Central memory CD4-positive, alpha-beta T cell (primary cell): Measurements from ENCODE around the gene SLC7A11.

ENCODE experiments used
- DNase-seq: peaks from one replicate; pipeline ENCODE4 v3.0.0; 2022
- total RNA-seq, 3 experiments: gene quantifications; one replicate each; lab custom pipeline; 2026; lab: John Stamatoyannopoulos, UW

SLC7A11 gene
- 0 to 22.3 (median 6.3) reads per million in 3 experiments for total RNA-seq

DNA sequence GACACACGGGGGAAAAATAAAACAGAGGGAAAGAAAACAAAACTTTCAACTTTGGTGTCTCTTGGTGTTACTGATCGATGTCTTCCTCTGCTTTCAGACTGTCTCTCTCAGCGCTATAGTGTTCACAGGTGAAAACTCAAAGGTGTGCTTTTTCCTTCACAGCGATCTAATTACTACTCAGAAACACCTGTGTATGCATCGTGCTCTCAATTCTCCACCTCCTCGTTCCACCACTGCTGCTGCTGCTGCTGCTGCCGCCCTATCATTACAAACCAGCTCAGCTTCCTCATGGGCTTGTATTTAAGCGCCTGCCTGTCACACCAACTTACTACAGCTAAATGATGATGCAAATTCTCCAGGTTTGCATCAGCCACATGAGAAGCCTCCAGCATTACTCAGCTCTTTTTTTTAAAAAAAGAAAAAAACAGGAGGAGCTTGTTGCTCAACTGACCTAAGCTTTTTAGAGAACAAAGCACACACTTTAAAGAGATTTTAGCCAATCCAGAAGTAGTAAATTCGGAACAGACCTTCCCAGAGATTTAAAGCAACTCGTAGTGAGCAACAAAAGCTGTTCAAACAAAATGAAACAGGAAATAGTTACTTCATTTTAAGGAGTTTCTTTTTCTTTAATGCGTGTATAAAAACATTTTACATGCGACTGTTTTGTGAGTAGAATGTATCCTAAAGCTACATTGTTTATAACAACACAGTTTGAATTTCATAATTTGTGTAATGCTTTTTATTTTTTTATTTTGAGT is at the start of gene SLC7A11:
TSS of gene SLC7A11 (minus strand) at position 274 of the 758 bp plus-strand sequence. CDS start 280 bp downstream, outside the sequence.
- DNase-seq = peak; percentile 23

DNA sequence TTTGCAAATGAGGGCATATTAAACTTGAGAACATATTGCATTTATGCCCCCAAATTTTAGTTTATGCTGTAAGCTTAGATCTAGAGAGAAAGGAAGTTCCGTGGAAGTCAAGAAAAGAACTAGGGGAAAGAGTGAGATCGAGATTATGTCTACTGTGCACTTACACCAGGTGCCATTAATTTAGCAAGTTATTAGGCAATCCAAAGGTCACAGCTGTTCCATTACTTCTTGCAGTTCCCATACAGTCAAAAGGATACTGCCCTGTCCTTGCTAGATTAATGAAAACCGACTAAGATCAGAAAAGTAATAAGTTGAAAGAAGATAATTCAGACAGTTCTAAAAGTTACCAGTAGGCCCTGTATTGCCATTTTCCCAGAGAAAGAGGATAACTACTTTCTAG is 49.3 kb upstream of the SLC7A11 start:
- DNase-seq = no peak

DNA sequence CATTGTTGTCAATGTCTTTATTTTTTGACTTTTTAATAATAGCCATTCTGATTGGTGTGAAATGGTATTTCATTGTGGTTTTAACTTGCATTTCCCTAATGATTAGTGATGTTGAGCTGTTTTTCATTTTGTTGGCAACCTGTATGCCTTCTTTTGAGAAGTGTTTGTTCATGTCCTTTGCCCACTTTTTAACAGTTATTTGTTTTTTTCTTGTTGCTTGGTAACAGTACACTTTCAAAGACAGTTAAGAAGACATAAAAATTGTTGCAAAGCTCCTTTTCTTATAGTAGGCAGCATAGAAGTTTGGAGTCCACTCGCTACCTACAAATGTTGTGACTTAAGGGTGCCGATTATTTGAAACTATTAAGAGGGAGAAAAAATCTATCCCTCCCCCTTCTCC is 48.7 kb upstream of the SLC7A11 start:
- no peak for DNase-seq

DNA sequence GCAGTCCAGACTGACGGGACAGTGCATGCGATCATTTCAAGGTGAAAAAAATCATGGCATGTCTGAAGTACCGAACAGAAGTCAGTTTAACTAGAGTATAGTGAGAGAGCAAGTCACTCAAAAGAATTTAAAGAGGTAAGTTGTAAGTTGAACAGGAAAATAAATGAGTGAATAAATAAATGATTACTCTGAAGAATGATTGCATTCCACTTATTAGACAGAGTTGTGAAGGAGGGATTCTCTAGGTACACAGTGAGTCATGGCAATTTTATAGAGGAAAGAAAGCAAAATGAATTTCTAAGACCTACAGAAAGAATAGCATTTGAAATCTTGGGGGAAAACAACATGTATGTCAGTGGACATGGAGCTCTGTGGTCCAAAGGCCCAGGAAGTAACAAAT is 37.1 kb upstream of the SLC7A11 start:
- no peak for DNase-seq

DNA sequence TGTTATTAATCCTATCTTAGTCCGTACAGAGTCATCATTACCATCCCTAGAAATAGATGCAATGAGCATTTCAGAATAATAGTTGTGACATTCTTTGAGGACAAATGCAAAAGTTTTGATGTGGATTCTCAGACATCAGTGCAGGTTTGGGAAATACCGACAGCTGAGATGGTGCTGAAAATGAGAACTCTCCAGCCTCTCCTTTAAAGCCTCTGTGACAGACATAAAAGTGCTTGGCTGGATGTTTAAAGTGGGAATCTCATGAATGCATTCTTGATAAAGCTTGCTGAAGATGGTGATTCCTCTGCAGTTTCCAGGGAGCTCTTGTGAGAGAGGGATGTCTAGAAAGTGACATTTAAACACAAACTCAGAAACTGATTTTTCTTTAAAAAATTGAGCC is 35.0 kb upstream of the SLC7A11 start:
- no peak for DNase-seq

DNA sequence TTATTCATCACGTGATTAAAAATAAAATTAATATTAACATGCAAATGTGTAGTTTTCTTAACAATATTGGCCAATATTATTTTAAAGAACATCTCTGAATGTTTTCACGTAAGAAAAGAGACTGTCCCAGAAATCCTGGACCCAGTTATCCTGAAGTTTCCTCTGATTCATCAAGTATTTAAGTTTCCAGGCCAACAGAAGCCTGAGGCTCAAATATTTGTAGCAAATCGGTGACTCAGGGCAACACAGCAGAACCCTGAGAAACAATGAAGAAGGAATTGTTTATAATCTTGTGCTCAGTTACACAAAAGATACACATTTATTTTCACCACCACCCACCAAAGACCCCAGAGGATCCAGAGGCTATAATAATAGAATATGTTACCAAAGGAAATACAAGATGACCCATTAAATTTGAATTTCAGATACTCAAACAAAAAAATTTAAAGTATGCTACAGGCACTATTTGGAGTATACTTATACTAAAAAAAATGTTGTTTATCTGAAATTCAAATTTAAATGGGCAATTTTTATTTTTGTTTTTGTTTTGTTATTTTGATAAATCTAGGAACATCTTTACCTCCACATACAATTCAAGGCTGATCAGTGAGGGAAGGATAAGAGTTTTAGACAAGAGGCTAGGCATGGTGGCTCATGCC is 33.9 kb upstream of the SLC7A11 start:
- no peak for DNase-seq

DNA sequence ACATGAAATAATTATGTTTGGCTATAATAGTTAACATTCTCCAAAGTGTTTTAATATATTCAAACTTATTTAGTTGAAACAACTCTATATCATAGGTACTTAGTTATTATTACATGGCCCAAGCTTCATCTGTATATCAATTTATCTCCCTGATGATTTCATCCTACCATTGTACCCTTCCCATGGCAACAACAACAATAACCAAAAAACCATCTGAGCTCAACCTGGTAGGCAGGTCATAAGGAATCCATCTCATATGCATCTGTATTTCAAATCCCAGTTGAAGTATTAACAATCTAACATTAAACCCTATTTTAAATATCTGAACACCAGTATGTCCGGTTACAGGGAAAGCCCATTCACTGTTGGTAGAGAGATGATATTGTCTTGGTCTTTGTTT is 33.1 kb upstream of the SLC7A11 start:
- DNase-seq = no peak

DNA sequence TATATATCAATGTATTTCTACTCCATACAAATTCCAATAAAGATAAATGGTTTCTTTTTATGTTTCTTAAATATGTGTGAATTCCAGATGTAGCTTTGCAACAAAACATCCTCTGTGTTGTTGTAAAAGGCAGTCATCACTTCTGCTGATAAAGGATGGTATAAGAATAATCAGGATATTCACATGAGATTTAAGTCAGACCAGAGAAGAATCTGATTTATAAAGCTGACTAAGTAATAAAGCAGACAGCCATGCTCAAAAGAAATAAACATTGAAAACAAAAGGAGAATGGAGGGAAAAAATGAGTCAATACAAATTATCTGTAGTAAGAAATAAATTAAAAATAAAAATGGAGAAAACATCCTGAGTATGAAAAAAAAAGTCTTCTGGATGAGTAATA is 27.0 kb upstream of the SLC7A11 start:
- no peak for DNase-seq

DNA sequence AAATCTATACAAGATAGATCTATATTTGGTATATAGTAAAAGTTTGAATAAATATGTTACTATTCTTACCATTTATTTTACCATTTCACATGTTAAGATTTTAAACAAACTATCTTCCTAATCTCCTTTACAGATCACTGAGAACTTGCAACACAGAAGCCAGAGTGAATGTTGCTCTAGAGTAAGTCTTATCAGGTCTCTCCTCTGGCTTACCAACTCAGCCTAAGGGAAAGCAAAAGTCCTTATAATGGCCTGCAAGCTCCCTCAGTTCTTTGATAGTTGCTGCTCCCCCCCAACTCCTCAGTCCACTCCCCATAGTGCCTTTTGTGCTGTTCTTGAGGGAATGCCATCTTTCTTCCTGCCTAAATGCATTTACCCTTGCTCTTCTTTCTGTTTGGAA is 25.7 kb upstream of the SLC7A11 start:
- no peak for DNase-seq

DNA sequence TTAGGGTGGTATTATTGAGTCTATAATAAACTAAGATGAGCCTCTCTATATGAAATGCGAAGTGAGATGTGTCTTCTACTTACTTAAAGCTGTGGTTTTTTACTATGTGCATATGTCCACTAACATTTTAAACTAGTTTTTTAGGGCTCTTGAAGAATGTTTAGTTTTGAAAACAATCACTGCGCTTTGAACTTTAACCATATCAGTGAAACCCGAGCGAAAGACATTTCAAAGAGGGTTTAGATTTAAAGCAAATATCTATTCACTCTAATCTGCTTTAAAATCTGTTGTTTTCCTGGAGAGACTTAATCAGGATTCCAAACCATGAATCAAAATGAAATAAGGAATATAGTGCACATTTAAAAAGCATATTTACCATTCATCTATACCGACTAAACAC is 24.8 kb upstream of the SLC7A11 start:
- DNase-seq = no peak

DNA sequence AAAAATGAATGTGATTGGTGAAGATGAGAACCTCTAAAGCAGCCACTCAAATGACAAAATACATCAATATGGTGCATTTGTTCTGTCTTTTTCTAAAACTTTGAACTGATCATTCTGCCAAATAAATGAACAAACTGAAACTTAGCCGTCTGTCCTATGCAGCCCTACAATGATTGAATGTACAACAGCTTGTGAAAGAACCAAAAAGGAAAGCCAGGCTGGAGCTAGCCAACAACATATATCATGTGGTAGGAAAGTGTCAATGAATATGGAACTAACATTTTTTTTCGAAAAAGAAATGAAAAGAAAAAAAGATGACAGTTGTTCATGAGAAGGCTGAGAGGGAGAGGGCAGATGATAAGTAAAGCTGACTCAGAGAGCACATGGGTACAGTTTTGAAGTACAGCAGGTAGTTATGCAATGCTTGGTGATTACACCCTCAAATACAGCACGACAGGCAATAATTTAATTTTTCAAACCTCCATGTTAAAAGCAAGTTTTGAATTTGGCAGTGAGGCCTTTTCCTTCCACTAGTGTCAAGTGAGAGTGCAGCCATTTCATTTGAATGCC is 21.2 kb upstream of the SLC7A11 start:
- no peak for DNase-seq

DNA sequence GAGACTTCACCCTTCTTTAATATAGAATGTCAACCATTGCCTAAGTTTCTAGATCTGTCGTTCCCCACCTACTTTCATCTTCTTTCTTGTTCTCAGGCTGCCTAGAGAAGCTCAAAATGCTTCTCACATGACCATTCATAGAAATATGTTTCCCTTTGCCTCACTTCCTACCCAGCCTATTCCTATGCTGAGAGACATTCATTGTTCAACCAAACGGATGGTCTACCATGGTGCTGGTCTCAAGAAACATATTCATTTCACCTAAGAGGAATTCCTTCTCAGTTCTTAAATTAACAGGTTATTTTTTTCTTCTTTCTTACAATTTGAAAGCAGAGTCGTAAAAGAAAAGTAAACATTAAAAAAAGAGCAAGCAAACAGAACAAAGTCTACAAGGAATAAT is 20.3 kb upstream of the SLC7A11 start:
- DNase-seq = no peak

DNA sequence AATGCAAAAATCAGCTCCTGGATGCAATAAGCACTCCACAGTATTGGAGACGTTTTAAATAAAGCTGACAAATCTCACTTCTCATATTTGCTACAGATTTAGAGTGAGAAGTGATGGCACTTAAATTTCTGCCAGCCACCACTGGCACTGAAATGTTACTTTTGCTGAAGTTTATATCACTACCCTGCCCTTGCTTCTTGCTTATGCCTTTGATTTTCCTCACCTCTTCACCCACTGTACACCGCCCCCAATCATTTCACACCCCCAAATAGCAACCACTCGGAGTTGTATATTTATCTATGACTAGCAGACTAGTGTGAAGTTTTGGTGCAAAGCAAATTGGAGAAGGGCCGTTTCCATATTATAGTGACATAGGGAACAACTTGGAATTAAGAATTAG is 19.9 kb upstream of the SLC7A11 start:
- DNase-seq = no peak

DNA sequence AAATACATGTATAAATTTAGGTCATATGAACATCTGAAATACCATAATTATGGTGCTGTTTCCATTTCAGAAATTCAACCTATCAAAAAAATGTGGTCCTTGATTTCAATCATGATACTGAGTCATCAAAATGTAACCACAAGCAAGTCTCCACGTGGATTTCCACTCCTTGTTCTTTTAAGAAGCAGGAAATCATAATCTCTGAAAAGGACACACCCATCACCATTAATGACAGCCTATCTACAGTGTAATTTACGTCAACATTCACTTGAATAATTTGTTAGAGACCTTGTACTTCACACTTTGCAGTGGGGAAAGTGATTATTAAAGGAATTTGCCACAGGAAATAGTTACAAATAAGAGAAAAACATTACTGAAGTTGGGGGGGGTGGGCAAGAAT is 17.7 kb upstream of the SLC7A11 start:
- no peak for DNase-seq

DNA sequence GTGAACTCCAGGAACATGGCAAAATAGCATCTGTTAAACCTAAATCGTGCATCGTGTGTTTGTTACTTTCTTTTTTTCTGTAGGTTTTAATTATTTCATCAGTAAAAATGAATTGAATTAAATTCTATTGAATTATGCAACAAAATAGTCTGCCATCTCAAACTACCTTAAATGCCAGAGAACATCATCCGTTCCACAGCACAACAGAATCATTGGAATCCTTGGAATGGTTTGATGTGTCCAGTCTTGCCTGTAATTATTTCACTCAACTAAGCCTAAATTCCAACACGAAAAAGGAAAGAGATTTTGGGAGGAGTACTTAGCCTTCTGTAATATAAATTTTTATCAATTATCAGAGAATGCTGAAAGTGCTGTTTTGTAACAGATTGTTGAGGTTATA is 17.1 kb upstream of the SLC7A11 start:
- DNase-seq = no peak

DNA sequence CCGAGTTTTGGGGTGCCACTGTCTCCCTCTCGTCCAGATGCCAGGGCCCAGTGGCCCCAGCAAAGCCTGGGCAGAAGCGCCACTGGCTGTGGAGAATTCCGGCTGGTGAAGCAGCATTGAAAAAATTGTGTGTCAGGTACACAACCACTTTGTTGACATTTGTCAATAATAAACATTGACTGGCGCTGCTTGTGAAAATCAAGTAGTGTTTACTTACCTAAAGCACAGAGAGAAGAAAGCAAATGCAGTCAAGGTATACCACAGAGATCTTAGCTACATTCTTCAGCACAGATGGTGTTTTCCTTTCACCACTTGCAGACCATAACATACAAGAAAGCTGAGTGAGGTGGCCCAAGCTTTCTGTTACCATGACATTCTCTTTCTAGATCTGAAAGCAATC is 14.5 kb upstream of the SLC7A11 start:
- DNase-seq = no peak

DNA sequence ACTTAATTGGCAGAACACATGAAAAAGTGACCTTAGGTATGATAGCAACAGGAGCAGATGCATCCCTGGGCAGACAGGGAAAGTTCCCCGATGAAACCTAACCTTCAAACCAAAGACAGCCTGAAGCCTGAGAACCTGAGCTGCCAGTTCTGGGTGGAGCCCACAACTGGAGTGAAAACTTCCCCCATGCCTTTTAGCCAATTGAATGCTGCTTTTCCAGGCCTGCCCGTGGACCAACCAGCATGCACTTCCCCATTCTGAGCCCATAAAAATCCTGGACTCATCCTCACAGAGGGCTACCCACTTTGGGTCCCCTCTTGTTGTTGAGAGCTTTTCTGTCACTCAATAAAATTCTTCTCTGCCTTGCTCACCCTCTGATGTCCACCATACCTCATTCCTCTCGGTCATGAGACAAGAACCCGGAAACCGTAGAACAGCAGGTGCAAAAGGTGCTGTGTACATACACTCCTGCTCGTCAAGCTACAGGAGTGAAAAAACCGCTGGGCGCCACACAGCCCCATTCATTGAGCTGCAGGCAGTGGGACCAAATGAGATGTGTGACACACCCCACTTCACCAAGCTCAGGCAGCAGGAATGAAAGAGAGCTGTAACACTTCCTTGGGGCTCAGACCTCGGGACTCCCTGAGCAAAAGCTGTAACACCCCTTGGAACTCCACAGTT is 13.9 kb upstream of the SLC7A11 start:
- DNase-seq = no peak

DNA sequence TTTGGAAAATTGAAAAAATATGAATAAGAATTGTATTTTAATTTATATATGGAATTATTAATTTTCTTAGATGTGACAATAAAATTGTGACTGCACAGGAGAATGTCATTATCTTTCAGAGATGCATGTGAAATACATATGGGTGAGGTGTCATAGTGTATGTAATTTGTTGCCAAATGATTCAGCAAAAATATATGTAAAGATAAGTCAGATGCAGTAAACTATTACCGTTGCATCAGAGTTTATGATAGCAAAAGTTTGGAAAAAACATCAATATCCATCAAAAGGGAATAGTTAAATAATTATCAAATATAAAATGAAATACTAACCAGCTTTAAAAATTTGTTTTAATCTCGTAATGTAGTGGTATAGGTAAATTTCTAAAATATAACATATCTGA is 10.4 kb upstream of the SLC7A11 start:
- no peak for DNase-seq

DNA sequence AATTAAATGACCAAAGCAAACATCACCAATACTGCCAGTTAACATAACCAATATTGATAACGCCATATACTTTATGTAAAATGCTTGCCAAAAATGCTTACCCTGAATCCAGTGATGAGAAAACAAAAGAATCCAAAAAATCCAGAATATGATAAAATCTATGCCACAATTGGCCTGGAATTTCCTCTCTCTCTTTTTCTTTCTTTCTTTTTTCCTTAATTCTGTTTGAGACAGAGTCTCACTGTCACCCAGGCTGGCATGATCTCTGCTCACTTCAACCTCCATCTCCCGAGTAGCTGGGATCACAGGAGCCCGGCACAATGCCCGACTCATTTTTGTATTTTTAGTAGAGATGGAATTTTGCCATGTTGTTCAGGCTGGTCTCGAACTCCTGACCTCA is 9.8 kb upstream of the SLC7A11 start:
- DNase-seq = no peak

DNA sequence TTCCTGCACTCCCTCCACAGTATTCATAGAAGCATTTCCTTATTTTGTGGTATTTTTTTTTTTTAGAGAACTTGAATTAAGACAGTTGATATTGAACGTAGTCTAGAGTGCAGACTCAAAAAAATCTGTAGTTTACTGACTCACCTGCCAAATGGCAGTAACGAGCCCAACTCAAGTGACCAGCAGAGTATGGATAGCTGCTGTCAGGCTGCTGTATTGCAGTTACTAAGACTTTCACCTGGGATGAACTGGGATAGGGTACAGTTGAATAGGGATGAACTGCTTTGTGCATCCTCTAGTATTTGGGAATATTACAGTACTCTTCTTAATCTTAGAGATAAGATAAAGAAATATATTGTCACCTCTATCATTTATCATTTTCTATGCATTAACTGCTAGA is 7.0 kb upstream of the SLC7A11 start:
- DNase-seq = no peak

DNA sequence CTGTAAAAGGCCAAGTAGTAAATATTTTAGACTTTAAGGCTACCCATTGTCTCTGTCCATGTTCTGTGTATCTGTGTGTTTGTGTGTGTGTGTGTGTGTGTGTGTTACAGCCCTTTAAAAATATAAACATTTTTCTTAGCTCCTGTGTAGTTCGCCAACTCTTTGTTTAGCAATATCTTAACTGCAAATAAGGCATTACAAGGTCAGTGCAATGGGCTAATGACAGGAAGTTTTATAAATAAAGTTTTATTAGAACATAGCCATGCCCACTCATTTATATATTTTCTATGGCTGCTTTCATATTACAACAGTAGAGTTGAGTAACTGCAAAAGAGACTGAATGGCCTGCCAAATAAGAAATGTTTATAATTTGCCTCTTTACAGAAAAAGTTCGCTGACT is 5.9 kb upstream of the SLC7A11 start:
- no peak for DNase-seq

DNA sequence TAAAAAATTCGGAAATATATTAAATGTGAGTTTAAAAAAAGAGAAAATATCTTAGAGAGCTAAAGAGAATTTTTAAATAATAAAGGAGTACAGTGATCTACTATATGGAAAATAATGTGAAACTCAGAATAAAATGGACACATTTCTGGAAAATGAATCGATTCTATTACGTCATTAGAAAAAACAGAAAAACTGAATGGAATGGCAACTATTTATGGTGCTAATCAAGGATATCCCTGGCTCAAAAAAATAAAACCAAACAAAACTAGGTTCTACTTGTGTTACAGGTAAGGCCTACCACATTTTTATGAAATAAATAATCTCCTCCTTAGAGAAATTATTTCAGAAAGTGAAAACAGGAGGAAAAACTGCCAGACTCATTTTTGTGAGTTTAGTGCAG is 5.5 kb upstream of the SLC7A11 start:
- DNase-seq = no peak

DNA sequence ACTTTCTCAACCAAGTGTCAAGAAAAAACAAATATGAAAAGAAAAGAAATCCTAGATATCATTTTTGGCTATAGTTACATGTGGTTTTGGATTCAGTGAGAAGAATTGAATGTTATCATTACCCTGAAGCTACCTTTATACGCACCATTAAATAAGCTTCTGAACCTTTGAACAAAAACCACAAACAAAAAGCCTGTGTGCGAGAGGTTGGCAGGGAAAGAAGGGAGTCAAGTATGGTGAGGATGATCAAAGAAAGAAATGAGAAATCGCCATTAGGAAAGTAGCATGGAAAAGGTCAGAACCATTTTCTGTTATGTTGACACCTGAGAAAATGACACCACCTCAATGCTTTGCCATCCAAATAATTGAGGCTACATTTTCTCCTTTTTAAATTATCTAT is 1.2 kb upstream of the SLC7A11 start:
- no peak for DNase-seq

DNA sequence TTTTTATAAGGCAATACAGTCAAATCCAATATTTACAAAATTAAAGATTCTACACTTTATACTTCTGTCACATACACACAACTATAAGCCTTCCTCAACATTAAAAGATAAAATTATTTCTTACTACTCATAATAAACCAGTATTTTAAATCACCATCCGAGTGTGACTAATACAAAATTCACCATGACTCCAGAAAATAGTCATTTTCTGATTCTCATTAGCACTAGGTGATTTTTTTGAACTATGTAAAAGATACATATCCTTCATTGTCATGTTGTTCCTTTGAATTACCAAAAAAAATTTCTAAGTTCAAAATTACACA is 646 bp upstream of the SLC7A11 start:
- no peak for DNase-seq
